DMS79 treated with DMSO at 0.1 percent for 48 hours (cell line): Measurements from ENCODE around the gene UGT1A1.
"Not testable (repeated sequence)": the region's sequence is repeated elsewhere in the genome, so short reads cannot be mapped to it uniquely, and the experiment has no call there.

ENCODE experiments used
- DNase-seq: peaks from one replicate; lab custom pipeline; 2025; lab: John Stamatoyannopoulos, UW

Gene UGT1A1

GRCh38 chr2:233760043-233760442 is at the start of gene UGT1A1:
TSS of gene UGT1A1 (plus strand) at chr2:233760270. CDS start at chr2:233760288, 18 bp downstream.
- no peak for DNase-seq

GRCh38 chr2:233711312-233712008 is 48.6 kb upstream of the UGT1A1 start:
- DNase-seq = peak; percentile 32

GRCh38 chr2:233712611-233713261 is 47.3 kb upstream of the UGT1A1 start, which contains the start of gene UGT1A5:
TSS of gene UGT1A5 (plus strand) at chr2:233712907. CDS start at chr2:233712992, 85 bp downstream.
- DNase-seq = no peak

GRCh38 chr2:233713262-233713615 is 46.8 kb upstream of the UGT1A1 start:
- DNase-seq = no peak

GRCh38 chr2:233714121-233714520 is 45.9 kb upstream of the UGT1A1 start:
- DNase-seq = no peak

- DNase-seq = no peak
These were observed 41.5 kb upstream of the UGT1A1 start, which contains the start of gene UGT1A4 for GRCh38 chr2:233718552-233718951. TSS of gene UGT1A4 (plus strand) at chr2:233718736. CDS start at chr2:233718821, 85 bp downstream.

- DNase-seq = no peak
These were observed 31.3 kb upstream of the UGT1A1 start, which contains the start of gene UGT1A3 for GRCh38 chr2:233728723-233729301. TSS of gene UGT1A3 (plus strand) at chr2:233729042. CDS start at chr2:233729127, 85 bp downstream.

GRCh38 chr2:233736868-233737653 is 23.0 kb upstream of the UGT1A1 start:
- DNase-seq = not testable (repeated sequence)

GRCh38 chr2:233740870-233741269 is 19.2 kb upstream of the UGT1A1 start:
- no peak for DNase-seq

GRCh38 chr2:233743464-233744259 is 16.4 kb upstream of the UGT1A1 start:
- no peak for DNase-seq

GRCh38 chr2:233745073-233745755 is 14.9 kb upstream of the UGT1A1 start:
- DNase-seq = no peak

GRCh38 chr2:233745838-233746237 is 14.2 kb upstream of the UGT1A1 start:
- DNase-seq = not testable (repeated sequence)

GRCh38 chr2:233746475-233747282 is 13.4 kb upstream of the UGT1A1 start:
- DNase-seq = no peak

- no peak for DNase-seq
These were observed 12.9 kb upstream of the UGT1A1 start for GRCh38 chr2:233747283-233747544.

- not testable (repeated sequence) for DNase-seq
These were observed 9.4 kb upstream of the UGT1A1 start for GRCh38 chr2:233750689-233751088.

GRCh38 chr2:233751212-233752009 is 8.7 kb upstream of the UGT1A1 start:
- not testable (repeated sequence) for DNase-seq

GRCh38 chr2:233754872-233755611 is 5.0 kb upstream of the UGT1A1 start:
- no peak for DNase-seq

GRCh38 chr2:233756429-233757081 is 3.5 kb upstream of the UGT1A1 start:
- no peak for DNase-seq
